ENCODE results near the gene PDE3B. TPM values are rescaled to one million over a fixed set of nuclear protein-coding genes. Genes with fewer than 3 reads are reported as not detected.
"Not testable (repeated sequence)": the region's sequence is repeated elsewhere in the genome, so short reads cannot be mapped to it uniquely, and the experiment has no call there.

The PDE3B gene
- total RNA-seq, 1 donor from 2014 or later: 5.6 TPM

DNA sequence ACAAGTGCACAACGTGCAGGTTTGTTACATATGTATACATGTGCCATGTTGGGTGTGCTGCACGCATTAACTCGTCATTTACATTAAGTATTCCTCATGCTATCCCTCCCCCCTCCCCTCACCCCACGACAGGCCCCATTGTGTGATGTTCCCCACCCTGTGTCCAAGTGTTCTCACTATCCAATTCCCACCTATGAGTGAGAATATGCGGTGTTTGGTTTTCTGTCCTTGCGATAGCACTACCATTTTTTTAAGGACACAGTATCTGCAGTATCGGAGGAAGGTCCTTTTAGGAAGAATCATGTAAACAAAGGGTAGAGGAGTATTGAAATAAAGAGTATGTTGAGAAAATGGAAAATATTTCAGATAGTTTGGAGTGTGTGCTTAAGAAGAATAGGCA lies 25.9 kb downstream of the PDE3B start:
- ATAC-seq: no peak
- no peak for DNase-seq
- intact Hi-C loops (cut with micrococcal nuclease): no loop called here

GRCh38 chr11:14669958-14670357 lies 26.4 kb downstream of the PDE3B start:
- DNase-seq (no peak), ATAC-seq (no peak)
- intact Hi-C loops (cut with micrococcal nuclease): no loop called here

DNA sequence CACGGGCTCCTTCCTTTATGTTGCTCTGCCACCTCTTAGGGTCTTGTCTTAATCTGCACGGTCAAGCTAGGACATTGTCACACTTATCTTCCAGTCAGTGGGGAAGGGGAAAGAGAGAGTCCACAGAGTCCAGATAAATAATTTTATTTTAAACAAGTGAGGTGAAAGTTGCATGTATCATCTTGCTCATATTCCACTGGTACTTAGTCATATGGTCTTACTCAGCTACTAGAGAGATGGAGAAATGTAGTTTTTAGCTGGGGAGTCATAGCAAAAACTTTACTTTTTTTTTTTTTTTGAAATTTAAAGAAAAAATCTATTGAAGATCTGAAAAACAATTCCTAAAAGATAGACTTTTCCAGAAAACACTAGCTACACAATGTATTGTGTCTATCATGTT lies 29.0 kb downstream of the PDE3B start:
- intact Hi-C loops (cut with micrococcal nuclease): no loop called here
- no peak for DNase-seq
- ATAC-seq: no peak

- ATAC-seq: no peak
- no peak for DNase-seq
- intact Hi-C loops (cut with micrococcal nuclease): no loop called here
These were observed 29.8 kb downstream of the PDE3B start for GRCh38 chr11:14673421-14673820.

- no peak for DNase-seq
- no peak for ATAC-seq
- intact Hi-C loops (cut with micrococcal nuclease): no loop called here
These were observed 30.3 kb downstream of the PDE3B start for GRCh38 chr11:14673824-14674405.

DNA sequence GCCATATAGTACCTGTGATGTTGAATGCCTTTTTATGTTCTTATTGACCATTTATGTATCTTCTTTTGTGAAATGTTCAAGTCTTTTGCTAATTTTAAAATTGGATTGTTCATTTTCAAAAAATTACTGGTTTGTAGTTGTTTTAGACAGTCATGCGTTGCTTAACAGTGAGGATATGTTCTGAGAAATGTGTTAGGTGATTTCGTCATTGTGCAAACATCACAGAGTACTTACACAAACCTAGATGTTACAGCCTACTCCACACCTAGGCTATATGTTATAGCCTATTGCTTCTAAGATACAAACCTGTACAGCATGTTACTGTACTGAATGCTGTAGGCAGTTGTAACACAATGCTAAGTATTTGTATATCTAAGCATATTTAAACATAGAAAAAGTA lies 32.5 kb downstream of the PDE3B start:
- DNase-seq: no peak
- ATAC-seq: no peak
- intact Hi-C loops (cut with micrococcal nuclease): no loop called here

- intact Hi-C loops (cut with micrococcal nuclease): no loop called here
- ATAC-seq (no peak), DNase-seq (no peak)
These were observed 33.5 kb downstream of the PDE3B start for GRCh38 chr11:14677146-14677545.

- ATAC-seq (no peak), DNase-seq (no peak)
- intact Hi-C loops (cut with micrococcal nuclease): no loop called here
These were observed 34.7 kb downstream of the PDE3B start for GRCh38 chr11:14678350-14678749.

DNA sequence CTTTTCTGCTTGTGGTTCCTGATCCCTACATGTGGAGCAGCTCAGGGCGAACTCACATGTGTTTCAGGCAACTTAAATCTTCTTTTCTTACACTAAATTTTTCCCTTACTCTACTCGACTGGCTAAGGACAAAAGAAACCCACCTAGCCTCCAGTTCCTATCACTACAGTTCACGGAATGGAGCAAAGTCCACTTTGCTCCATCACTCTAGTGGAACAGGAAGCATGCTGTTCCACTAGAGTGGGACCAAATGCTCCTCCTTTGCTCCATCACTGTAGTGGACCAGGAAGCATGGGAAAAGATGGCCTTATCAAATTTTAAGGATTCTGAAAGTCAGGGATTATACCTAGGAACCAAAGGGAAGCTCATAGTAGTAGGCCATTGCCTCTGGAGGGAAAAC lies 36.1 kb downstream of the PDE3B start:
- DNase-seq (no peak), ATAC-seq (no peak)
- intact Hi-C loops (cut with micrococcal nuclease): no loop called here

DNA sequence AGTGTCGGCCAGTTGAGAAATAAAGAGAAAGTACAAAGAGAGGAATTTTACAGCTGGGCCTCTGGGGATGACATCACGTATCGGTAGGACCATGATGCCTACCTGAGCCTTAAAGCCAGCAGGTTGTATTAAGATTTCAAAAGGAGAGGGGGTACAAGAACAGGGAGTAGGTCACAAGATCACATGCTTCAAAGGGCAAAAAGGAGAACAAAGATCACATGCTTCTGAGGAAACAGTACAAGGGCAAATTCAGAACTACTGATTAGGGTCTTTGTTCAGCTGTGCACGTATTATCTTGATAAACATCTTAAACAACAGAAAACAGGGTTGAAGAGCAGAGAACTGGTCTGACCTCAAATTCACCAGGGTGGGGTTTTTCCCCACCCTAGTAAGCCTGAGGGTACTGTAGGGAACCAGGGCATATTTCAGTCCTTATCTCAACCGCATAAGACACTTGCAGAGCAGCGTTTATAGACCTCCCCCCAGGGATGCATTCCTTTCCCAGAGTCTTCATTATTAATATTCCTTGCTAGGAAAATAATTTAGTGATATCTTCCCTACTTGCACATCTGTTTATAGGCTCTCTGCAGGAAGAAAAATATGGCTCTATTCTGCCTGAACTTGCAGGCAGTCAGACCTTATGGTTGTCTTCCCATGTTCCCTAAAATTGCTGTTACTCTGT lies 40.8 kb downstream of the PDE3B start:
- ATAC-seq; intact Hi-C loops (cut with micrococcal nuclease); DNase-seq: not testable (repeated sequence)

- intact Hi-C loops (cut with micrococcal nuclease): no loop called here
- DNase-seq: no peak
- no peak for ATAC-seq
These were observed 43.9 kb downstream of the PDE3B start for GRCh38 chr11:14687456-14687855.

DNA sequence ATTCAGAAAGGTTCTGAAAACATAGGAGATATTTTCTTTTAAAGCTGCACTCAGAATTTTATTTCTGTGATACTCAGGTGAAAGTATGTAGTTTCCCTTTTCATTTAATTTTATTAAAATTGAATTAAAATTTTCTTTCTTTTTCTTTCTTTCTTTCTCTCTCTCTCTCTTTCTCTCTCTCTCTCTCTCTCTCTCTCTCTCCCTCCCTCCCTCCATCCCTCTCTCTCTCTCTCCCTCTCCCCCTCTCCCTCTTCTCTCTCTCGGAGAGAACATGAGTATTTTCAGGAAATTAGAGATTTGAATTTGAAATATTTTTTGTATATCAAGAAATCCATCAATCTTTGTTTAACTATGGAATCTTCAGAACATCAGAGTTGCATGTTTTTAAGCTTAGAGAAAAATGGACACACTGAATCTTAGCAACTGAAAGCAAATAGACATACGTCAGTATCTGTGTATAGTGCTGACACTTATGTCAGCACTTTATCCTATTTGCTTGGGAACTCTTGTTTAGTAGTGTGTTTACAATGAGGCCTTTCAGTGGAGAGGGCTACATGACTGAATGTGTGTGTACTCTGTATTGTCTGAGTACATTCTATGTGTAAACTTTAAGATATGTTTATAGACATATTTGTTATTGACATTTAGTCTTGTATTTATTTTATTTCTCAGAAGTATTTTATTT lies 44.5 kb downstream of the PDE3B start:
- DNase-seq: no peak
- intact Hi-C loops (cut with micrococcal nuclease): no loop called here
- peak; percentile 75 for ATAC-seq

- intact Hi-C loops (cut with micrococcal nuclease); DNase-seq; ATAC-seq: not testable (repeated sequence)
These were observed 52.1 kb downstream of the PDE3B start for GRCh38 chr11:14695656-14696055.

GRCh38 chr11:14698771-14699170 lies 55.2 kb downstream of the PDE3B start:
- ATAC-seq (no peak), DNase-seq (no peak)
- intact Hi-C loops (cut with micrococcal nuclease): no loop called here

GRCh38 chr11:14700593-14700992 lies 57.0 kb downstream of the PDE3B start:
- no peak for DNase-seq
- no peak for ATAC-seq
- intact Hi-C loops (cut with micrococcal nuclease): no loop called here

GRCh38 chr11:14702760-14703159 lies 59.2 kb downstream of the PDE3B start:
- no peak for DNase-seq
- intact Hi-C loops (cut with micrococcal nuclease): no loop called here
- ATAC-seq: no peak

DNA sequence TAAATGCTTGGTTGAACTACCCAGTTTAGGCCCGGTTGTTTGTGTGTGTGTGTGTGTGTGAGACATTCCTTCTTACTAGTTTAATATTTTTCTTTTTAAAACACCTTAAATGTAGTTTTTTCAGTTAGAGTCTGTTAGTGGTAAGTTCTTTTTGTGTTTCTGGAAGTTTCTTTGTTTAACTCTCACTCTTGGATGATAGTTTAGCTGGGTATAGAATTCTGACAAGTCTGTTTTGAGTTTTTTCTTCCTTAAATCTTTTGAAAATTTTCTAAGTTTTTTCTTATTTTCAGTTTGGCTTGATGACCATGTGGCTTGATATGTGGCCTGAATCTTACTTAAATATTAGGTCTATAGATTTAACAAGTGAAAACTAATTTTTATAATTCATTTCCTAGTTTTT lies 60.1 kb downstream of the PDE3B start:
- DNase-seq (no peak), ATAC-seq (no peak)
- intact Hi-C loops (cut with micrococcal nuclease): no loop called here

DNA sequence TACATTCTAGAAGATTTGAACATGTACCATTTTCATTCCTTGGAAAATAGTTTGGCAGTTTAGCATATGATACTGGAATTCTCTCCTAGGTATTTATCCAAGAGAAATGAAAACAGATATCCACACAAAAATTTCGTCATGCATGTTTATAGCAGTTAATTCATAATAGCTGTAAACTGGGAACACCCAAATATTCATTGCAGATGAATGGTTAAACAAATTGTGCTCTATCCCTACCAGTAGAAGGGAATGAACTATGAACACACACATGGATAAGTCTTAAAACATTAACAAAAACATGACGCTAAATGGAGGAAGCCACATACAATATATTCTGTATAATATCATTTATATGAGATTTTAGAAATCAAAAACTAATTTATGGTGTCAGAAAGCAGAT lies 61.5 kb downstream of the PDE3B start:
- intact Hi-C loops (cut with micrococcal nuclease): no loop called here
- ATAC-seq (no peak), DNase-seq (no peak)

GRCh38 chr11:14713496-14714244 lies 70.1 kb downstream of the PDE3B start:
- intact Hi-C loops (cut with micrococcal nuclease): no loop called here
- ATAC-seq (no peak), DNase-seq (no peak)

DNA sequence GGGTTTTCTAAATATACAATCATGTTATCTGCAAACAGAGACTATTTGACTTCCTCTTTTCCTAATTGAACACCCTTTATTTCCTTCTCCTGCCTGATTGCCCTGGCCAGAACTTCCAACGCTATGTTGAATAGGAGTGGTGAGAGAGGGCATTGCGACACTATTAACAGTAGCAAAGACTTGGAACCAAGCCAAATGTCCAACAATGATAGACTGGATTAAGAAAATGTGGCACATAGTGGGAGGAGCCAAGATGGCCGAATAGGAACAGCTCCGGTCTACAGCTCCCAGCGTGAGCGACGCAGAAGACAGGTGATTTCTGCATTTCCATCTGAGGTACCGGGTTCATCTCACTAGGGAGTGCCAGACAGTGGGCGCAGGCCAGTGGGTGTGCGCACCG lies 72.1 kb downstream of the PDE3B start:
- intact Hi-C loops (cut with micrococcal nuclease); DNase-seq; ATAC-seq: not testable (repeated sequence)

Data from left ventricle myocardium superior (tissue), 1 donor.